ENCODE results near the gene PPCDC.

Gene PPCDC

GRCh38 chr15:75016431-75016830, 7.0 kb upstream of the PPCDC start:
- no peak for FAIRE-seq

GRCh38 chr15:75019916-75020315, 3.5 kb upstream of the PPCDC start:
- FAIRE-seq: no peak

- FAIRE-seq: no peak
Observed at GRCh38 chr15:75021341-75021740, 2.0 kb upstream of the PPCDC start.

GRCh38 chr15:75022783-75023180, 608 bp upstream of the PPCDC start:
- no peak for FAIRE-seq

GRCh38 chr15:75023872-75024636, 664 bp downstream of the PPCDC start:
- FAIRE-seq: no peak

- FAIRE-seq: no peak
Observed at GRCh38 chr15:75025107-75025506, 1.7 kb downstream of the PPCDC start.

- no peak for FAIRE-seq
Observed at GRCh38 chr15:75025548-75026260, 2.3 kb downstream of the PPCDC start.

- FAIRE-seq: no peak
Observed at GRCh38 chr15:75027551-75027950, 4.2 kb downstream of the PPCDC start.

GRCh38 chr15:75028991-75029377, 5.6 kb downstream of the PPCDC start:
- no peak for FAIRE-seq

- no peak for FAIRE-seq
Observed at GRCh38 chr15:75029378-75030022, 6.1 kb downstream of the PPCDC start.

- FAIRE-seq: no peak
Observed at GRCh38 chr15:75030023-75030413, 6.6 kb downstream of the PPCDC start.

GRCh38 chr15:75030424-75030823, 7.0 kb downstream of the PPCDC start:
- no peak for FAIRE-seq

GRCh38 chr15:75031848-75032247, 8.5 kb downstream of the PPCDC start:
- no peak for FAIRE-seq

- no peak for FAIRE-seq
Observed at GRCh38 chr15:75032395-75032794, 9.0 kb downstream of the PPCDC start.

GRCh38 chr15:75033809-75034208, 10.4 kb downstream of the PPCDC start:
- no peak for FAIRE-seq

- FAIRE-seq: no peak
Observed at GRCh38 chr15:75034615-75035014, 11.2 kb downstream of the PPCDC start.

GRCh38 chr15:75036212-75036616, 12.8 kb downstream of the PPCDC start:
- no peak for FAIRE-seq

GRCh38 chr15:75037685-75038084, 14.3 kb downstream of the PPCDC start:
- no peak for FAIRE-seq

GRCh38 chr15:75038231-75038630, 14.8 kb downstream of the PPCDC start:
- no peak for FAIRE-seq

GRCh38 chr15:75042730-75043508, 19.5 kb downstream of the PPCDC start:
- no peak for FAIRE-seq

- no peak for FAIRE-seq
Observed at GRCh38 chr15:75043509-75044257, 20.3 kb downstream of the PPCDC start.

GRCh38 chr15:75044258-75044878, 21.0 kb downstream of the PPCDC start:
- FAIRE-seq: no peak

Data from TTC549 (cell line).